Smooth muscle cell (in vitro differentiated cells): ENCODE results near the gene PDYN. TPM values are rescaled to one million over a fixed set of nuclear protein-coding genes. Genes with fewer than 3 reads are reported as not detected.
"Not testable (repeated sequence)": the region's sequence is repeated elsewhere in the genome, so short reads cannot be mapped to it uniquely, and the experiment has no call there.

Experiments
- DNase-seq: peaks from one replicate; lab custom pipeline; 2025; ENCODE audit not compliant: unreplicated experiment; lab: John Stamatoyannopoulos, UW
- H2AFZ ChIP-seq: fragments of 200-600 bp; sonication (generic); 2 replicates; pipeline ENCODE4 v1.6.0; 2016; ENCODE audit warnings: antibody characterized with exemption, low read depth, mild to moderate bottlenecking
- H3F3A ChIP-seq: fragments of 200-600 bp; sonication (generic); 2 replicates; pipeline ENCODE4 v1.6.0; 2017; ENCODE audit warnings: antibody characterized with exemption, low read depth
- H3K27ac ChIP-seq: fragments of 200-600 bp; sonication (generic); 2 replicates; pipeline ENCODE4 v1.5.1; 2016; ENCODE audit warnings: low read depth, mild to moderate bottlenecking
- H3K27me3 ChIP-seq: fragments of 200-600 bp; sonication (generic); 2 replicates; pipeline ENCODE4 v1.6.1; 2016; ENCODE audit warnings: low read depth, mild to moderate bottlenecking
- H3K36me3 ChIP-seq: fragments of 200-600 bp; sonication (generic); 2 replicates; pipeline ENCODE4 v1.5.1; 2016; ENCODE audit warnings: low read depth
- H3K4me1 ChIP-seq: fragments of 200-600 bp; sonication (generic); 2 replicates; pipeline ENCODE4 v1.5.1; 2016; ENCODE audit warnings: low read depth
- H3K4me2 ChIP-seq: fragments of 200-600 bp; sonication (generic); 2 replicates; pipeline ENCODE4 v1.6.0; 2016; ENCODE audit warnings: mild to moderate bottlenecking
- H3K4me3 ChIP-seq: fragments of 200-600 bp; sonication (generic); 2 replicates; pipeline ENCODE4 v1.5.1; 2016; ENCODE audit warnings: mild to moderate bottlenecking
- H3K79me2 ChIP-seq: fragments of 200-600 bp; sonication (generic); 2 replicates; pipeline ENCODE4 v1.6.0; 2016; ENCODE audit warnings: low read depth, mild to moderate bottlenecking
- H3K9ac ChIP-seq: fragments of 200-600 bp; sonication (generic); 2 replicates; pipeline ENCODE4 v1.6.0; 2016; ENCODE audit warnings: low read depth
- H3K9me3 ChIP-seq: fragments of 200-600 bp; sonication (generic); replicated peaks from 2 replicates; pipeline ENCODE4 v1.5.1; 2016; ENCODE audit warnings: low read depth
- H4K20me1 ChIP-seq: fragments of 200-600 bp; sonication (generic); 2 replicates; pipeline ENCODE4 v1.6.0; 2016; ENCODE audit warnings: low read depth
- CTCF ChIP-seq: fragments of 200-600 bp; sonication (generic); IDR thresholded peaks from 2 replicates; pipeline ENCODE4 v1.5.1; 2017; ENCODE audit warnings: borderline replicate concordance, mild to moderate bottlenecking, antibody characterized with exemption; ENCODE audit not compliant: insufficient read depth, poor library complexity, severe bottlenecking
- WGBS: methylation state at CpG from one replicate; pipeline ENCODE4 v1.1.7; 2016; ENCODE audit warnings: low lambda C conversion rate; 5-methylcytosine and 5-hydroxymethylcytosine counted together
- polyA plus RNA-seq: library from polyadenylated mRNA; unstranded; fragments of >200 nt; fragmentation: Nextera tagmentation; extraction: Ambion mirVana; gene quantifications from 2 replicates; pipeline ENCODE4 v1.2.1, GENCODE V29; 2016
- total RNA-seq: library from RNA; depleted of rRNA; stranded (reverse); fragments of >200 nt; gene quantifications from 2 replicates; pipeline ENCODE4 v1.2.3, GENCODE V29; 2014

PDYN gene
- total RNA-seq (not detected in 2 replicates), polyA plus RNA-seq (not detected in 2 replicates)

GRCh38 chr20:1993986-1994385 lies at the start of gene PDYN:
PDYN (minus strand) TSS chr20:1994058; CDS start chr20:1983084, 10,974 bp downstream.
- Histone ChIP-seq H4K20me1 (no peaks in the 10 kb centered on the region), H3K79me2 (no peaks in the 10 kb centered on the region), H3F3A (no peaks in the 10 kb centered on the region), H3K4me1 (no peaks in the 10 kb centered on the region), H3K27ac (no peak within 1 kb of the TSS), H3K4me3 (no peak within 1 kb of the TSS), H2AFZ (no peak within 1 kb of the TSS), H3K36me3 (no peaks in the 10 kb centered on the region), H3K9ac (no peak within 1 kb of the TSS), H3K4me2 (no peak within 1 kb of the TSS), H3K9me3 (no peaks in the 10 kb centered on the region), H3K27me3 (peaks cover 63% of the 10 kb centered on the region)
- TF ChIP-seq CTCF, result no peak
- 61% methylated on average over 9 of the region's 9 CpGs for WGBS
- no peak for DNase-seq

GRCh38 chr20:2042400-2042799 lies 48.5 kb upstream of the PDYN start:
- Histone ChIP-seq H3K36me3 (no peaks in the 10 kb centered on the region), H2AFZ (no peak overlapping the region), H3K9ac (no peak overlapping the region), H3K27ac (no peak overlapping the region), H3K4me3 (no peak overlapping the region), H3F3A (no peaks in the 10 kb centered on the region), H3K79me2 (no peaks in the 10 kb centered on the region), H3K9me3 (no peaks in the 10 kb centered on the region), H4K20me1 (no peaks in the 10 kb centered on the region), H3K4me1 (no peaks in the 10 kb centered on the region), H3K4me2 (no peak overlapping the region), H3K27me3 (peaks cover 10% of the 10 kb centered on the region)
- WGBS, result 65% methylated on average over 6 of the region's 6 CpGs
- no peak for DNase-seq
- no peak for TF ChIP-seq CTCF

DNA sequence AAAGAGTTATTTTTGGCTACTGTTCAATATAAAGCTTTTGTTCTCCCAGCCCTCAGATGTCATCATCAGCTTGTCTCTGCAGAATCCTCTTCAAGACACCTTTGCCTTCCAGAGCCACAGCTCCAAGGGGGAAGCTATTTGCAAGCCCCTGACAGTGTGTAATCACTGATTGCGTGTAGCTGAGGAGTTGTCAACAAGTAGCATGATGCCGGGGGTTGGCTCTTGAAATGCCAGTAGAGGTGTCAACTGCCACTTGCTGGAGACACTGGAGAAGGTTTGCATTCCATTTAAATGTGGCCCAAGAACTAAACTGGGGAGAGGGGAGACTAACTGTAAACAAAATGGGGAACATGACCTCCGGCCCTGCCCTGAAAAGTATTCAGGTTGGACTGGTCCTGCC lies 44.3 kb upstream of the PDYN start:
- Histone ChIP-seq H3F3A (no peaks in the 10 kb centered on the region), H3K79me2 (no peaks in the 10 kb centered on the region), H3K9ac (no peak overlapping the region), H4K20me1 (no peaks in the 10 kb centered on the region), H3K9me3 (no peaks in the 10 kb centered on the region), H3K4me1 (no peaks in the 10 kb centered on the region), H3K36me3 (no peaks in the 10 kb centered on the region), H2AFZ (no peak overlapping the region), H3K4me3 (no peak overlapping the region), H3K4me2 (no peak overlapping the region), H3K27ac (no peak overlapping the region), H3K27me3 (peaks cover 22% of the 10 kb centered on the region)
- no peak for DNase-seq
- no peak for TF ChIP-seq CTCF
- WGBS, result 73% methylated on average over 3 of the region's 3 CpGs

DNA sequence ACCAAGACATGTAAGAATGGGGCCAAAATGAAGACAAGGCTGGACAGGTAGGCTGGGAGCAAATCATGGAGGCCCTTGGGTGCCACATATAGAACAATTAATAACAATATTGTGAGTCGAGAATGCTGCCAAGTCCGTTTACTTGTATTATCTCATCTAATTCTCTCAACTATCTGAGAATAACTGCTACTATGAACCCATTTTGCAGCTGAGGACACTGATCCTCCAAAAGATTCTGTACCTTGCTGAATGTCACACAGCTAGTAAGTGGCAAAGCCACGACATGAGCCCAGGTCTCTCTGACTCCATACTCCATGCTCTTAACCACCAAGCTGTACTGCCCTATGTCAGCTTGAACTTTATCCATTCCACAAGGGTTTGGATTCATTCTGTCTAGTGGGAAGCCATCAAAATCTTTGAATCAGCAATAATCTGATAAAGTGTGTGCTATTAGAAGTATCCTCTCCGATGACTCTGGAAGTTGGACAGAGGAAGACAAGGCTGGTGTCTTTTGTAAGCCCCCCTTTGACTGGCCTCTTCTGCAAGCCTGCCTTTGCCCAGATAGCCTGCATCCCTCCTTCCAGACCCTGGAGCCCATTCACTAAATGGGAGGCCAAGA lies 43.5 kb upstream of the PDYN start:
- Histone ChIP-seq H2AFZ (no peak overlapping the region), H3F3A (no peaks in the 10 kb centered on the region), H3K9me3 (no peaks in the 10 kb centered on the region), H3K27ac (no peak overlapping the region), H3K79me2 (no peaks in the 10 kb centered on the region), H3K9ac (no peak overlapping the region), H3K36me3 (no peaks in the 10 kb centered on the region), H3K27me3 (peaks cover 22% of the 10 kb centered on the region), H4K20me1 (no peaks in the 10 kb centered on the region), H3K4me1 (no peaks in the 10 kb centered on the region), H3K4me3 (no peak overlapping the region), H3K4me2 (no peak overlapping the region)
- no peak for DNase-seq
- TF ChIP-seq CTCF, result no peak
- 90% methylated on average over 4 of the region's 4 CpGs for WGBS

DNA sequence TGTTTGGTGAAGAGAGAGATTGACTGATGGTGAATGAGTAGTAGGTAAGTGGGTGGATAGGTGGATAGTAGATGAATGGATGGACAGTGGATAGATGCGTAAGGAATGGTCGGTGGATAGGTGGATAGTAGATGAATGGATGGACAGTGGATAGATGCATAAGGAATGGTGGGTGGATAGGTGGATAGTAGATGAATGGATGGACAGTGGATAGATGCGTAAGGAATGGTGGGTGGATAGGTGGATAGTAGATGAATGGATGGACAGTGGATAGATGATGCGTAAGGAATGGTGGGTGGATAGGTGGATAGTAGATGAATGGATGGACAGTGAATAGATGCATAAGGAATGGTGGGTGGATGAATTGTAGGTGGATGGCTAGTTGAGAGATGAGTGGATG lies 42.5 kb upstream of the PDYN start:
- H3K36me3 ChIP-seq, H3K4me2 ChIP-seq, H3K9ac ChIP-seq, DNase-seq, H3K79me2 ChIP-seq, H3K4me1 ChIP-seq, H4K20me1 ChIP-seq, H3K9me3 ChIP-seq, H3K27ac ChIP-seq, H3K4me3 ChIP-seq, H3F3A ChIP-seq, H2AFZ ChIP-seq: not testable (repeated sequence)
- whole genome bisulfite sequencing, result 91% methylated on average over 4 of the region's 4 CpGs
- H3K27me3 ChIP-seq, result peaks cover 22% of the 10 kb centered on the region
